ENCODE measurements around the gene GRK5. TPM values are rescaled to one million over a fixed set of nuclear protein-coding genes. Genes with fewer than 3 reads are reported as not detected.

The GRK5 gene
- total RNA-seq, 1 experiment from 2014 or later = 2.3 TPM

- Mint-ChIP-seq H3K4me1 (peaks cover 10% of the 10 kb centered on the region; the same call in 1 of the 2 replicates), H3K4me3 (no peak overlapping the region), H3K27ac (no peak overlapping the region), H3K9me3 (peaks cover 26% of the 10 kb centered on the region), H3K27me3 (ENCODE audit: low read depth) (peaks cover 7% of the 10 kb centered on the region), H3K36me3 (peaks cover 3% of the 10 kb centered on the region)
- TF ChIP-seq PREB (CRISPR knock-in tag; IDR thresholded peaks at IDR 0.05; ENCODE audit: borderline replicate concordance) (no peak), CREB1 (CRISPR knock-in tag; IDR thresholded peaks at IDR 0.05) (no peak), RELA (CRISPR knock-in tag; IDR thresholded peaks at IDR 0.05; ENCODE audit: borderline replicate concordance) (no peak), KAT7 (CRISPR knock-in tag; IDR thresholded peaks at IDR 0.05; ENCODE audit: borderline replicate concordance) (no peak), IRF2 (CRISPR knock-in tag; IDR thresholded peaks at IDR 0.05; ENCODE audit: borderline replicate concordance, low read depth) (no peak), MYBL2 (CRISPR knock-in tag; IDR thresholded peaks at IDR 0.05) (no peak), ELF4 (CRISPR knock-in tag; IDR thresholded peaks at IDR 0.05; ENCODE audit: low read depth) (no peak), GABPB1 (CRISPR knock-in tag; IDR thresholded peaks at IDR 0.05) (no peak), JAZF1 (CRISPR knock-in tag; IDR thresholded peaks at IDR 0.05) (no peak), SOX15 (CRISPR knock-in tag; IDR thresholded peaks at IDR 0.05) (no peak)
- CTCF ChIA-PET = interaction anchor here (1.3 kb wide), 1 partner anchor 90 kb away, joined by 4 read pairs; the partner anchor contains the start of gene GRK5
- ATAC-seq = no peak
- no peak for DNase-seq (ENCODE audit: low spot score)
- POLR2A ChIA-PET = no interaction called here
These were observed 89.3 kb downstream of the GRK5 start for GRCh38 chr10:119296703-119297102.

GRCh38 chr10:119297207-119297968, 90.0 kb downstream of the GRK5 start:
- CTCF ChIA-PET = interaction anchor here (1.3 kb wide), 2 partner anchors 90 to 98 kb away, joined by 3 to 4 read pairs; partner anchors contain the start of gene GRK5
- ATAC-seq = no peak
- H3K36me3 Mint-ChIP-seq = peaks cover 3% of the 10 kb centered on the region

More at GRCh38 chr10:119297207-119297968, 90.0 kb downstream of the GRK5 start:
- Mint-ChIP-seq H3K9me3 (peaks cover 26% of the 10 kb centered on the region), H3K27me3 (ENCODE audit: low read depth) (peaks cover 4% of the 10 kb centered on the region), H3K4me1 (peaks cover 10% of the 10 kb centered on the region; the same call in 1 of the 2 replicates), H3K27ac (no peak overlapping the region), H3K4me3 (no peak overlapping the region)
- DNase-seq (ENCODE audit: low spot score) = no peak
- POLR2A ChIA-PET = no interaction called here
- no peak for TF ChIP-seq USF2 (CRISPR knock-in tag; IDR thresholded peaks at IDR 0.05)
- no peak for TF ChIP-seq NFYB (CRISPR knock-in tag; conservative IDR thresholded peaks at IDR 0.05; ENCODE audit: low read depth)
- no peak for TF ChIP-seq ESRRA (CRISPR knock-in tag; IDR thresholded peaks at IDR 0.05; ENCODE audit: borderline replicate concordance)
- no peak for TF ChIP-seq USF1 (CRISPR knock-in tag; IDR thresholded peaks at IDR 0.05)
- TF ChIP-seq SMAD3 (CRISPR knock-in tag; IDR thresholded peaks at IDR 0.05; ENCODE audit: borderline replicate concordance) = no peak
- no peak for TF ChIP-seq ZMAT4 (CRISPR knock-in tag; IDR thresholded peaks at IDR 0.05)
- no peak for TF ChIP-seq IRF1 (CRISPR knock-in tag; IDR thresholded peaks at IDR 0.05)
